Measurements from ENCODE around the gene RNU6-1. TPM values are rescaled to one million over a fixed set of nuclear protein-coding genes. Genes with fewer than 3 reads are reported as not detected.

Gene RNU6-1
- total RNA-seq, 6 donors from 2014 or later = not detected

GRCh38 chr15:67869701-67870100, 29.9 kb upstream of the RNU6-1 start:
- no peaks in the 10 kb centered on the region for H3K4me1 ChIP-seq
- no peak overlapping the region for H3K27ac ChIP-seq
- H3K27me3 ChIP-seq = no peaks in the 10 kb centered on the region
- ATAC-seq (ENCODE audit: low FRiP score in 2 of 2) = no peak
- TF ChIP-seq POLR2AphosphoS5 (IDR thresholded peaks at IDR 0.05) (no peak), POLR2A (IDR thresholded peaks at IDR 0.05) (no peak), CTCF (IDR thresholded peaks at IDR 0.05) (no peak), EP300 (IDR thresholded peaks at IDR 0.05) (no peak)
- H3K36me3 ChIP-seq = no peaks in the 10 kb centered on the region
- peaks cover 0 to 10% (median 2%) of the 10 kb centered on the region in 4 donors for H3K9me3 ChIP-seq
- no peak overlapping the region for H3K4me3 ChIP-seq
- 96 to 100% methylated on average over 3 of the region's 3 CpGs for WGBS, 2 donors
- DNase-seq = no peak

GRCh38 chr15:67865766-67866165, 25.9 kb upstream of the RNU6-1 start:
- Histone ChIP-seq H3K9me3 (peaks cover 0 to 6% (median 2%) of the 10 kb centered on the region in 4 donors), H3K4me1 (peaks cover 5 to 14% (median 12%) of the 10 kb centered on the region in 4 donors), H3K27ac (no peak overlapping the region), H3K4me3 (no peak overlapping the region), H3K27me3 (no peaks in the 10 kb centered on the region), H3K36me3 (no peaks in the 10 kb centered on the region)
- no peak for TF ChIP-seq POLR2AphosphoS5 (IDR thresholded peaks at IDR 0.05)
- TF ChIP-seq EP300 (IDR thresholded peaks at IDR 0.05) = no peak
- no peak for TF ChIP-seq CTCF (IDR thresholded peaks at IDR 0.05)
- TF ChIP-seq POLR2A (IDR thresholded peaks at IDR 0.05) = no peak
- 83 to 88% methylated on average over 4 of the region's 4 CpGs for WGBS, 2 donors
- ATAC-seq (ENCODE audit: low FRiP score in 2 of 2) (no peak), DNase-seq (no peak)

GRCh38 chr15:67865331-67865730, 25.5 kb upstream of the RNU6-1 start:
- no peaks in the 10 kb centered on the region for H3K27me3 ChIP-seq
- no peak overlapping the region for H3K4me3 ChIP-seq
- DNase-seq = no peak
- peaks cover 0 to 6% (median 2%) of the 10 kb centered on the region in 4 donors for H3K9me3 ChIP-seq
- peaks cover 5 to 14% (median 12%) of the 10 kb centered on the region in 4 donors for H3K4me1 ChIP-seq
- H3K27ac ChIP-seq = no peak overlapping the region
- no peaks in the 10 kb centered on the region for H3K36me3 ChIP-seq
- no peak for ATAC-seq (ENCODE audit: low FRiP score in 2 of 2)
- WGBS, 2 donors = 70 to 83% methylated on average over 3 of the region's 3 CpGs
- TF ChIP-seq CTCF (IDR thresholded peaks at IDR 0.05) (no peak), POLR2A (IDR thresholded peaks at IDR 0.05) (no peak), POLR2AphosphoS5 (IDR thresholded peaks at IDR 0.05) (no peak)

GRCh38 chr15:67863442-67863987, 23.7 kb upstream of the RNU6-1 start:
- peaks cover 5 to 14% (median 12%) of the 10 kb centered on the region in 4 donors for H3K4me1 ChIP-seq
- ATAC-seq (ENCODE audit: low FRiP score in 2 of 2) = peak; percentile 95 to 97
- peak overlapping the region; percentile 37 to 53 (median 45) for H3K4me3 ChIP-seq
- no peaks in the 10 kb centered on the region for H3K36me3 ChIP-seq
- 5 to 14% methylated on average over 5 to 23 of the region's 41 CpGs for WGBS, 2 donors
- no peaks in the 10 kb centered on the region for H3K9me3 ChIP-seq
- H3K27ac ChIP-seq = peak overlapping the region; percentile 16 to 75 (median 34)
- DNase-seq = peak; percentile 83 to 95
- peak in 1 of 4 donors; percentile 2 for TF ChIP-seq EP300 (IDR thresholded peaks at IDR 0.05)
- no peak for TF ChIP-seq POLR2A (IDR thresholded peaks at IDR 0.05)
- peak; percentile 89 to 96 (median 94) for TF ChIP-seq CTCF (IDR thresholded peaks at IDR 0.05)
- no peaks in the 10 kb centered on the region for H3K27me3 ChIP-seq

Data from upper lobe of left lung (tissue), 6 donors.